Smooth muscle cell of bladder (primary cell): Measurements from ENCODE around the gene MORN4. TPM values are rescaled to one million over a fixed set of nuclear protein-coding genes. Genes with fewer than 3 reads are reported as not detected.

ENCODE experiments used
- total RNA-seq: library from RNA; depleted of rRNA; stranded (reverse); fragments of >200 nt; gene quantifications from 2 replicates; pipeline ENCODE4 v1.2.3, GENCODE V29; 2014

The MORN4 gene
- total RNA-seq: 5.5 and 8.8 TPM in 2 replicates

DNA sequence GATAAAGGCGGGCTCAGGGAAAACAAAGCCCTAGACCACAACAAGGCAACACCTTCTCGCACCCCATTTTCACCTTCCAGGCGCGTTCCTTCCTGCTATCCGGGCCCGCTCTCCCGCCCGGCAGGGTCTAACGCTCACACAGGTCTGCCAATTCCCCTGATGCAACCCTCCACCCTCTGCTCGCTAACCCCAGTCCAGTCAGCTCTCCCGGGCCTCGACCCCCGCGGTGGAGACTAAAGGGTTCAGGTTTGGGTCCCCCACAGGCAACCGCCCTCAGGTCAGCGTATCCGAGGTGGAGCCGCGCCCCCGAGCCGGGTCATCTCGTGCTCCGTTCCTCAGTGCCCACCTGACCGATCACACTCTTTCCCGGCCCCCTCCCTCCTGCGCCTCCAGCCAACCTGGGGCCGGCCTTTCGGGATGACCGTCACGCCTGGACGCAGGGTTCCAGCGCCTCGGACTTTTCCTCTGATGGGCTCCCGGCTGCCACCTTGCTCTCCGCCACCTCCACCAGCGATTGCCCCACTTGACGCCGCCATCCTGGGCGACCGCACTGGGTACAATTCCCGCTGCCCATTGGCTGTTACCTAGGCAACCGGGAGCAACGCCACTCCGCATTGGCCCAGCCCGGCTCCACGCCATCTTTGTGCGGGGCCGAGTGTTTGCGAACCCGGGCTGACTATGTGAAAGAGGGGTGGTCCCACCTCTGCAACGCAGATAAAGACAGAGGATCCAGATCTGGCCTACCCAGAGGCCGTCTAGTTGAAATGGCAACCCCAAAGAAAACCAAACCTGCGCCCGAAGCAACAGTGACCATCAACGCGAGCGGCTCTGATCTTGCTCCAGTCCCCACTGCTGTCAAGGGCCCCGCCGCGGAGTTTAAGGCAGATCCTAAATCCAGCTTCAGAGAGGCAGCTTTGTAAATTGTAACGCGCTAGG, at the start of gene MORN4:
MORN4 (minus strand) TSS at position 552 of the 936 bp plus-strand sequence. CDS start 13,847 bp downstream, outside the sequence.

DNA sequence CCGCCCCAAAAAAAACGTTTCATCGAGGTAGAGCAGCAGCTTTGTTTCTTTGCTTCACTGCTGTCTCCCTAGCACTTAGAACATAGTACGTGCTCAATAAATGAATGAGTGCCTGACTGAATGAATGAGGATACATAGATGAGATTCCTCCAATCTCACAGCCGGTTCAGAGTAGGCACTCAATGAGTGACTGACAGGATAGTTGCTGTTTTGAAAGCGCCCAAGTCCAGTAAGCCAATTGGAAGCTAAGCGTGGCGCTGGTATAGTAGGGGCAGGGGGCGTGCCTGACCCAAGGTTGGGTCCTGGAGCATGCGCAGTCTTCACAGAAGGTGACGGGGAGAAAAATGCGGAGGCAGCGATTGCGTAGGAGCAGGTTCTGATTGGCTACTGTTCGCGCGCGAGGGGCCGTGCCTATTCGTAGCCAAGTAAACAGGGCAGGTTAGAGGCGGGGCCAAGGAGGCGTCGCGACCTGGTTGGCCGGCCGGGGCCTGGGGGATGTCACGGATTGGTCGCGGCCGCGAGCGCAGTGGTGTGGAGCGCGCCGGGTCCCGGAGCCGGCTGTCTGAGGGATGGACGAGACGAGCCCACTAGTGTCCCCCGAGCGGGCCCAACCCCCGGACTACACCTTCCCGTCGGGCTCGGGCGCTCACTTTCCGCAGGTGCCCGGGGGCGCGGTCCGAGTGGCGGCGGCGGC, 7.0 kb upstream of the MORN4 start, which contains the start of gene PI4K2A:
PI4K2A (plus strand) TSS at position 498 of the 694 bp plus-strand sequence; CDS start at position 570, 72 bp downstream.

GRCh38 chr10:97589479-97589878, 43.8 kb downstream of the MORN4 start, which contains the start of gene C10orf62:
Gene C10orf62 (plus strand): TSS chr10:97589721. CDS start chr10:97589898, 177 bp downstream.

DNA sequence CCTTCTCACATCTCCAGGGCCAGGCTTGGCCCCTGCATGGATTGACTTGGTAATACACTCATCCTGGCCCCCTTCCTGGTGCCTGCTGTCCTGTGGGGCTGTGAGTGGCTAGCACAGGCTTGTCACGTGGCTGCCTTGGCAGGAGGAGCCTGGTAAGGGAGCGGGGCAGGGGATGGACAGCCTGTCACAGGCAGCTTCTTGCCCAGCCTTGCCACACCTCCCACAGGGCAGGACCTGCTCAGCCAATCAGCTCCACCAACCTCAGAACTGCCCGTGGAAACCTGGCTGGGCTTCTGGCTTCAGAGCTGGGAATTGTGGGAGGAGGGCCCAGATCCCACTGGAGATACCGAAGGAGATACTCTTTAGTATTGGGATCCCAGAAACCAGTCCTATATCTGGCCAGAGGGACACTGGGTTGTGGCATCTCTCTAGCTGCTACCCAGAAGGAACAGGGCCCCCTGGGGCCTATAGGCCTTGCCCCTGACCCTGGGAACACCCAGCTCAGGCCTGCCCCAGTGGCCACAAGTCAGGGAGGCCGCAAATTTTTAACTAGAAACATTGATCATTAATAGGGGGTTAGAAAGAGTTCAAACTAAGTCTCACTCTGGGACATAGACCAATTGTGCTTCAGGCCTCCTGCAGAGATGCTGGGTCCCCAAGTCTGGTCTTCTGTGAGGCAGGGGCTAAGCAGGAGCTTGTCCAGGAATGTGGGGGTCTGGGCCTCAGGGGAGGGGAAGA, 49.1 kb downstream of the MORN4 start, which contains the start of gene HOGA1:
HOGA1 (plus strand) TSS at position 330 of the 738 bp plus-strand sequence; CDS start at position 645, 315 bp downstream.

GRCh38 chr10:97572214-97572989, 60.9 kb downstream of the MORN4 start, which contains the start of gene ANKRD2:
Gene ANKRD2 (plus strand): TSS chr10:97572779. CDS start chr10:97572789, 10 bp downstream.

Other genes with a start within 250 kb of the MORN4 start
- 8.5 and 13.2 TPM in 2 replicates for gene RRP12, start 232.2 kb downstream of the MORN4 start, total RNA-seq
- gene PGAM1, start 207.3 kb downstream of the MORN4 start, total RNA-seq: 280 and 341 TPM in 2 replicates
- 35.3 and 37.1 TPM in 2 replicates for gene EXOSC1, start 187.5 kb downstream of the MORN4 start, total RNA-seq
- 36.0 and 47.1 TPM in 2 replicates for gene ZDHHC16, start 187.3 kb downstream of the MORN4 start, total RNA-seq
- 41.4 and 45.8 TPM in 2 replicates for gene MMS19, start 135.1 kb downstream of the MORN4 start, total RNA-seq
- gene UBTD1, start 134.6 kb downstream of the MORN4 start, total RNA-seq: 16.4 and 21.3 TPM in 2 replicates
- gene ANKRD2, start 60.7 kb downstream of the MORN4 start, total RNA-seq: 0.71 and 1.2 TPM in 2 replicates
- 0.28 and 1.1 TPM in 2 replicates for gene HOGA1, start 49.1 kb downstream of the MORN4 start, total RNA-seq
- gene C10orf62, start 43.8 kb downstream of the MORN4 start, total RNA-seq: 0.14 TPM in 1 of 2 replicates, not detected in the other
- 16.2 and 21.8 TPM in 2 replicates for gene PI4K2A, start 7.2 kb upstream of the MORN4 start, total RNA-seq
- 28.0 and 44.7 TPM in 2 replicates for gene AVPI1, start 53.7 kb upstream of the MORN4 start, total RNA-seq
- 15.5 and 19.9 TPM in 2 replicates for gene MARVELD1, start 80.2 kb upstream of the MORN4 start, total RNA-seq
- 16.9 and 20.2 TPM in 2 replicates for gene ZFYVE27, start 103.6 kb upstream of the MORN4 start, total RNA-seq
- not detected in 2 replicates for gene SFRP5, start 138.5 kb upstream of the MORN4 start, total RNA-seq
- under 0.01 TPM in 1 of 2 replicates, not detected in the other for gene GOLGA7B, start 216.3 kb upstream of the MORN4 start, total RNA-seq